ENCODE results near the gene TBC1D1. TPM values are rescaled to one million over a fixed set of nuclear protein-coding genes. Genes with fewer than 3 reads are reported as not detected.

Gene TBC1D1
- total and polyA plus RNA-seq, 10 donors, result 49.3 to 142 (median 95.5) TPM

GRCh38 chr4:38160487-38161207 lies 269.8 kb downstream of the TBC1D1 start:
- H3K27ac ChIP-seq, result peak overlapping the region in 4 of 8 donors; percentile 20 to 68 (median 61)
- peaks cover 0 to 8% (median 4%) of the 10 kb centered on the region in 8 donors for H3K9me3 ChIP-seq
- no peaks in the 10 kb centered on the region for H3K36me3 ChIP-seq
- TF ChIP-seq POLR2A (IDR thresholded peaks at IDR 0.05), result no peak
- no peak overlapping the region for H3K4me3 ChIP-seq
- H3K27me3 ChIP-seq (replicated peaks in 1 of 7), result no peaks in the 10 kb centered on the region
- H3K4me1 ChIP-seq, result peaks cover 0 to 14% (median 3%) of the 10 kb centered on the region in 6 donors
- WGBS, 5 donors, result 39 to 64% (median 42%) methylated on average over 3 of the region's 3 CpGs
- intact Hi-C loops (cut with DNase I; ENCODE audit: low total_unique reads), result no loop called here
- DNase-seq, result no peak

GRCh38 chr4:38161208-38162113 lies 270.6 kb downstream of the TBC1D1 start:
- TF ChIP-seq POLR2A (IDR thresholded peaks at IDR 0.05), result no peak
- TF ChIP-seq CTCF (IDR thresholded peaks at IDR 0.05 in 8 of 11, conservative IDR thresholded peaks at IDR 0.05 in 3 of 11), result no peak
- no peak for TF ChIP-seq POLR2AphosphoS5 (IDR thresholded peaks at IDR 0.05)
- peaks cover 0 to 8% (median 4%) of the 10 kb centered on the region in 8 donors for H3K9me3 ChIP-seq
- no peaks in the 10 kb centered on the region for H3K27me3 ChIP-seq (replicated peaks in 1 of 7)
- H3K36me3 ChIP-seq, result no peaks in the 10 kb centered on the region
- WGBS, 5 donors, result 82 to 92% (median 85%) methylated on average over 5 of the region's 5 CpGs
- DNase-seq, result no peak
- peaks cover 0 to 18% (median 3%) of the 10 kb centered on the region in 6 donors for H3K4me1 ChIP-seq
- no peak overlapping the region for H3K27ac ChIP-seq
- no peak overlapping the region for H3K4me3 ChIP-seq
- intact Hi-C loops (cut with DNase I; ENCODE audit: low total_unique reads), result no loop called here

GRCh38 chr4:38162240-38162784 lies 271.4 kb downstream of the TBC1D1 start:
- Histone ChIP-seq H3K27me3 (replicated peaks in 1 of 7) (no peaks in the 10 kb centered on the region), H3K36me3 (no peaks in the 10 kb centered on the region), H3K4me3 (no peak overlapping the region), H3K27ac (peak overlapping the region in 1 of 8 donors; percentile 41), H3K4me1 (peaks cover 0 to 25% (median 3%) of the 10 kb centered on the region in 6 donors), H3K9me3 (peaks cover 0 to 8% (median 4%) of the 10 kb centered on the region in 8 donors)
- 77 to 90% (median 83%) methylated on average over 4 of the region's 4 CpGs for WGBS, 5 donors
- no peak for TF ChIP-seq POLR2AphosphoS5 (IDR thresholded peaks at IDR 0.05)
- no peak for TF ChIP-seq CTCF (IDR thresholded peaks at IDR 0.05 in 8 of 11, conservative IDR thresholded peaks at IDR 0.05 in 3 of 11)
- no peak for TF ChIP-seq POLR2A (IDR thresholded peaks at IDR 0.05)
- intact Hi-C loops (cut with DNase I; ENCODE audit: low total_unique reads), result no loop called here
- no peak for DNase-seq

GRCh38 chr4:38163216-38164006 lies 272.5 kb downstream of the TBC1D1 start:
- H3K4me3 ChIP-seq, result no peak overlapping the region
- 91 to 96% (median 93%) methylated on average over 5 of the region's 5 CpGs for WGBS, 5 donors
- no peak overlapping the region for H3K27ac ChIP-seq
- no peak for TF ChIP-seq POLR2A (IDR thresholded peaks at IDR 0.05)
- TF ChIP-seq CTCF (IDR thresholded peaks at IDR 0.05 in 8 of 11, conservative IDR thresholded peaks at IDR 0.05 in 3 of 11), result no peak
- no peak for TF ChIP-seq POLR2AphosphoS5 (IDR thresholded peaks at IDR 0.05)
- intact Hi-C loops (cut with DNase I; ENCODE audit: low total_unique reads), result no loop called here
- peaks cover 0 to 8% (median 4%) of the 10 kb centered on the region in 8 donors for H3K9me3 ChIP-seq
- H3K27me3 ChIP-seq (replicated peaks in 1 of 7), result no peaks in the 10 kb centered on the region
- no peak for DNase-seq
- no peaks in the 10 kb centered on the region for H3K36me3 ChIP-seq
- peaks cover 0 to 25% (median 3%) of the 10 kb centered on the region in 6 donors for H3K4me1 ChIP-seq

Measured in spleen (tissue), 11 donors.